Subcutaneous adipose tissue (tissue), 4 donors: ENCODE measurements around the gene SLC28A2. TPM values are rescaled to one million over a fixed set of nuclear protein-coding genes. Genes with fewer than 3 reads are reported as not detected.

Source experiments
- CTCF ChIP-seq: fragments of 450-650 bp; IDR thresholded peaks from one replicate; pipeline ENCODE4 v1.5.1; 2016; ENCODE audit warnings: low read depth, mild to moderate bottlenecking, control low read depth, antibody characterized with exemption, moderate library complexity
- total RNA-seq, 4 donors: library from RNA; depleted of rRNA; stranded (reverse); fragments of >200 nt; gene quantifications; one replicate each; pipeline ENCODE4 v1.1.0, GENCODE V29; 2016

SLC28A2 gene
- total RNA-seq, 4 donors from 2014 or later: not detected

DNA sequence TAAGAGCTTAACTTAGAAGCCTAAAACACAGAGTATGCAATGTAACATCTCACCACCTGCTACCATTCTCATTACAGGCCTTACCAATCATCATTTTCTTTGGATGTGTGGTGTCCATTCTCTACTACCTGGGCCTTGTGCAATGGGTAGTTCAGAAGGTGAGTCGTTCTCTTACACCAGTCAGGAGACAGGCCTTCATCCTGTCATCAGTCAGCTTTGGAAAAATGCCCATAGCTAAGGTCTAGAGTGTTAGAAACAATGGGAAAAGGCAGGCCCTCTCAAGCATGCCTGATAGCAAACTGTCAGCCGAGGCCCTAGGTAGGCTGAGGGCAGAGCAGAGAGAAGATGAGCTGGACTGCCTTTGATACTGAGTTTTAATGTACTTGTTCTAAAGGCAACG lies 13.5 kb downstream of the SLC28A2 start:
- no peak for TF ChIP-seq CTCF

GRCh38 chr15:45268135-45268534 lies 16.1 kb downstream of the SLC28A2 start:
- no peak for TF ChIP-seq CTCF

- TF ChIP-seq CTCF: no peak
These were observed 22.8 kb downstream of the SLC28A2 start for GRCh38 chr15:45274636-45275380.

DNA sequence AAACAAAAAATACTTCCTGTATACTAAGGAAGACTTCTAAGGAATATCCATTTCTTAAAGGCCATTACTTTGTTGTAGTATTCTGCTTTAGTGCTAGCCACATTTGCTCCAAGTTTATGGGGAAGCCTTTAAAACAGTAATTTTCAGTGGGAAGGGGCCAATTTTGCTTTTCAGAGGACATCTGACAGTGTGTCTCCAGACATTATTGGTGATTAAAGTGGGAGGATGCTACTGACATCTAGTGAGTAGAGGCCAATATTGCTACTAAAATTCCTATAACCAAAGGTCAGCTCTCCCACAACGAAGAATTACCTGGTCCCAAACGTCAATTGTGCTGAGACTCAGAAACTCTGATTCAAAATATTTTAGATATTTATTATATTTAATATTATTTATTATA lies 24.8 kb downstream of the SLC28A2 start:
- no peak for TF ChIP-seq CTCF

GRCh38 chr15:45279024-45279698 lies 27.1 kb downstream of the SLC28A2 start:
- TF ChIP-seq CTCF: no peak

DNA sequence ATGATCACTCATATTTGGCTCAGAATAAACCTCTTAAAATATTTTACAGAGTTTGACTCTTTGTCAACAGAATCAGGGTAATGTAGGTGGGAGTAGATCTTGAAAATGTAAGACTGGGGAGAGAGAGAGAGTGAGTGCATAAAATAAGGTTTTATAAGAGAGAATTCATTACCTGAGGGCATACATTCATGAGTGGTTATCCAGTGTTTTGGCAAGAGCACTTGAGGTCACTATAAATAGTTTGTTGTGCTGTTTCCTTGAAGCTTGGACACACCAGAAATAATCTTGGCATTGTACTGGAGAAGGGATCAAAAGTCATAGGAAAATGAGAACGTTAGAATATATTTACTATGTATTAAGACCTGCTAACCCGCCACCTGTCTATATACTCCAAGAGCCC lies 33.4 kb downstream of the SLC28A2 start:
- no peak for TF ChIP-seq CTCF

GRCh38 chr15:45287390-45287956 lies 35.4 kb downstream of the SLC28A2 start:
- TF ChIP-seq CTCF: no peak
